ENCODE data around the gene NR6A1.

- TF ChIP-seq EP300 (IDR thresholded peaks at IDR 0.05): no peak
- TF ChIP-seq POLR2A (IDR thresholded peaks at IDR 0.05): no peak
- TF ChIP-seq CTCF (IDR thresholded peaks at IDR 0.05): no peak
Observed at GRCh38 chr9:124527781-124528180, 243.3 kb downstream of the NR6A1 start.
